ENCODE data around the gene TSPYL6. TPM values are rescaled to one million over a fixed set of nuclear protein-coding genes. Genes with fewer than 3 reads are reported as not detected.

TSPYL6 gene
- total and polyA plus RNA-seq, 2 experiments from 2014 or later: not detected

DNA sequence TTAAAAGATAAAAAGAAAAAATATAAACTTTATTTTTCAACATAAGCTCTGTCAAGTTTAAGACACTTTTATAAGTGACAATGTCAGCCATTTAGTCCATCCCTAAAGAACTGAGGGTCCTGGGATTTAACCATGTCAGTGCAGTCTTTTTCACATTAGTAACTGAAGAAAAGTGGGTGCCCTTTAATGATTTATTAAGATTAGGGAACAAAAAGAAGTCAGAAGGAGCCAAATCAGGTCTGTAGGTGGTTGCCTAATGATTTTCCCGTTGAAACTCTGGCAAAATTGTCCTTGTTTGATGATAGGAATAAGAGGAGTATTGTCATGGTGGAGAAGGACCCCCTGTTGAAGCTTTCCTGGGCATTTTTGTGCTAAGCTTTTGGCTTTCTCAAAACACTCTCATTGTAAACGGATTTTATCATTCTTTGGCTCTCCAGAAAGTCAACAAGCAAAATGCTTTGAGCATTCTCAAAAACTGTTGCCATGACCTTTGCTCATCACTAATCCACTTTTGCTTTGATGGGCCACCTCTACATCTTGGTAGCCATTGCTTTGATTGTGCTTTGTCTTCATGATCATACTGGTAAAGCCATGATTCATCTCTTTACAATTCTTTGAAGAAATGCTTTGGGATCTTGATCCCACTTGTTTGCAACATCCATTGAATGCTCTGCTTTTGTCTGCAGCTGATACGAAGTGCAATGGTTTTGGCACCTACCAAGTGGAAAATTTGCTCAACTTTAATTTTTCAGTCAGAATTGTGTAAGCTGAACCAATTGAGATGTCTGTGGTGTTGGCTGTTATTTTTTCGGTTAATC lies 22.0 kb downstream of the TSPYL6 start:
- Mint-ChIP-seq H3K4me1 (peaks cover under 1% of the 10 kb centered on the region; the same call in 2 of the 3 replicates), H3K9me3 (no peaks in the 10 kb centered on the region), H3K4me3 (no peak overlapping the region), H3K27ac (no peak overlapping the region), H3K36me3 (ENCODE audit: low read depth) (no peaks in the 10 kb centered on the region), H3K27me3 (ENCODE audit: insufficient read depth, low read depth, poor library complexity) (peaks cover 3% of the 10 kb centered on the region)
- H2AFZ ChIP-seq: no peak overlapping the region
- ATAC-seq: no peak
- no peaks in the 10 kb centered on the region for H3K79me2 ChIP-seq (replicated peaks; ENCODE audit: insufficient read depth)
- TF ChIP-seq ZNF114 (CRISPR knock-in tag; IDR thresholded peaks at IDR 0.05) (no peak), JUNB (IDR thresholded peaks at IDR 0.05; ENCODE audit: unreplicated experiment) (no peak), CTCF (conservative IDR thresholded peaks at IDR 0.05; ENCODE audit: low read depth in 2 of 2) (no peak), EZH2 (IDR thresholded peaks at IDR 0.05; ENCODE audit: low read depth, unreplicated experiment) (no peak)
- TF ChIP-seq, protein P1, sequence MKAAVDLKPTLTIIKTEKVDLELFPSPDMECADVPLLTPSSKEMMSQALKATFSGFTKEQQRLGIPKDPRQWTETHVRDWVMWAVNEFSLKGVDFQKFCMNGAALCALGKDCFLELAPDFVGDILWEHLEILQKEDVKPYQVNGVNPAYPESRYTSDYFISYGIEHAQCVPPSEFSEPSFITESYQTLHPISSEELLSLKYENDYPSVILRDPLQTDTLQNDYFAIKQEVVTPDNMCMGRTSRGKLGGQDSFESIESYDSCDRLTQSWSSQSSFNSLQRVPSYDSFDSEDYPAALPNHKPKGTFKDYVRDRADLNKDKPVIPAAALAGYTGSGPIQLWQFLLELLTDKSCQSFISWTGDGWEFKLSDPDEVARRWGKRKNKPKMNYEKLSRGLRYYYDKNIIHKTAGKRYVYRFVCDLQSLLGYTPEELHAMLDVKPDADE (IDR thresholded peaks at IDR 0.05): no peak
- no peak overlapping the region for H3K4me2 ChIP-seq
- no peaks in the 10 kb centered on the region for H3F3A ChIP-seq (replicated peaks; ENCODE audit: low read depth)
- H3K27ac ChIP-seq (ENCODE audit: low read depth): no peak overlapping the region
- no peaks in the 10 kb centered on the region for H3K27me3 ChIP-seq (ENCODE audit: insufficient read depth)
- H3K9me2 ChIP-seq (ENCODE audit: insufficient read depth): no peaks in the 10 kb centered on the region; the same call in 1 of the 2 replicates
- no peaks in the 10 kb centered on the region for H4K20me1 ChIP-seq (replicated peaks; ENCODE audit: insufficient read depth)
- peaks cover 7% of the 10 kb centered on the region for H3K4me1 ChIP-seq (ENCODE audit: insufficient read depth)
- no peak overlapping the region for H3K4me3 ChIP-seq
- no peaks in the 10 kb centered on the region for H3K36me3 ChIP-seq (ENCODE audit: insufficient read depth)
- DNase-seq (ENCODE audit: low spot score): no peak

DNA sequence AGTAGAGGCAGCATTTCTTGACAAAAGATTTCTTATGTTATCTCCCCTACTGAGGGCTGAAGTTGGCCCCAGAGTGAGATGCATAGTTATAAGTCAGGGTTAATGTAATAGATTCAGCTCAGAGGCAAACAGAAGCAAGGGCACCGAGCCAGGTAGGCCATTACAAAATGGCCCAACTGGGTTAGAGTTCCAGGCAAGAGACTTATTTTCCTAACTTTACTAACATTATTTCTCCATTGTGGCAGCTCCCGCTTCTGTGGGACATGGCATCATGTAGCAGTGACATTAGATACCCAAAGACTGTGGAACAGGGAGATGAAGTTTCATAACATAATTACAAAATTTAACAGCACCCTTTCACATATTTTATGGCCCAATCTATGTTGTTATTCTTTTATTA lies 27.1 kb downstream of the TSPYL6 start:
- H3K4me1 ChIP-seq (ENCODE audit: insufficient read depth): peaks cover 15% of the 10 kb centered on the region
- H3K9me2 ChIP-seq (ENCODE audit: insufficient read depth): no peaks in the 10 kb centered on the region; the same call in 1 of the 2 replicates
- H3K27me3 Mint-ChIP-seq (ENCODE audit: insufficient read depth, low read depth, poor library complexity): peaks cover 4% of the 10 kb centered on the region
- H3K4me3 ChIP-seq: no peak overlapping the region
- DNase-seq (ENCODE audit: low spot score) (no peak), ATAC-seq (no peak)
- H3K4me1 Mint-ChIP-seq: peaks cover 10% of the 10 kb centered on the region; the same call in 2 of the 3 replicates
- no peak overlapping the region for H2AFZ ChIP-seq
- TF ChIP-seq ZNF114 (CRISPR knock-in tag; IDR thresholded peaks at IDR 0.05) (no peak), EZH2phosphoT487 (IDR thresholded peaks at IDR 0.05; ENCODE audit: unreplicated experiment) (no peak), STAT1 (IDR thresholded peaks at IDR 0.05; ENCODE audit: unreplicated experiment) (no peak), NANOG (IDR thresholded peaks at IDR 0.05; ENCODE audit: borderline replicate concordance) (no peak)
- TF ChIP-seq, protein P2, sequence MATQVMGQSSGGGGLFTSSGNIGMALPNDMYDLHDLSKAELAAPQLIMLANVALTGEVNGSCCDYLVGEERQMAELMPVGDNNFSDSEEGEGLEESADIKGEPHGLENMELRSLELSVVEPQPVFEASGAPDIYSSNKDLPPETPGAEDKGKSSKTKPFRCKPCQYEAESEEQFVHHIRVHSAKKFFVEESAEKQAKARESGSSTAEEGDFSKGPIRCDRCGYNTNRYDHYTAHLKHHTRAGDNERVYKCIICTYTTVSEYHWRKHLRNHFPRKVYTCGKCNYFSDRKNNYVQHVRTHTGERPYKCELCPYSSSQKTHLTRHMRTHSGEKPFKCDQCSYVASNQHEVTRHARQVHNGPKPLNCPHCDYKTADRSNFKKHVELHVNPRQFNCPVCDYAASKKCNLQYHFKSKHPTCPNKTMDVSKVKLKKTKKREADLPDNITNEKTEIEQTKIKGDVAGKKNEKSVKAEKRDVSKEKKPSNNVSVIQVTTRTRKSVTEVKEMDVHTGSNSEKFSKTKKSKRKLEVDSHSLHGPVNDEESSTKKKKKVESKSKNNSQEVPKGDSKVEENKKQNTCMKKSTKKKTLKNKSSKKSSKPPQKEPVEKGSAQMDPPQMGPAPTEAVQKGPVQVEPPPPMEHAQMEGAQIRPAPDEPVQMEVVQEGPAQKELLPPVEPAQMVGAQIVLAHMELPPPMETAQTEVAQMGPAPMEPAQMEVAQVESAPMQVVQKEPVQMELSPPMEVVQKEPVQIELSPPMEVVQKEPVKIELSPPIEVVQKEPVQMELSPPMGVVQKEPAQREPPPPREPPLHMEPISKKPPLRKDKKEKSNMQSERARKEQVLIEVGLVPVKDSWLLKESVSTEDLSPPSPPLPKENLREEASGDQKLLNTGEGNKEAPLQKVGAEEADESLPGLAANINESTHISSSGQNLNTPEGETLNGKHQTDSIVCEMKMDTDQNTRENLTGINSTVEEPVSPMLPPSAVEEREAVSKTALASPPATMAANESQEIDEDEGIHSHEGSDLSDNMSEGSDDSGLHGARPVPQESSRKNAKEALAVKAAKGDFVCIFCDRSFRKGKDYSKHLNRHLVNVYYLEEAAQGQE (IDR thresholded peaks at IDR 0.05; ENCODE audit: unreplicated experiment): no peak
- H3K4me2 ChIP-seq: 0 out of 2 replicates have a peak overlapping the region, but pooled peaks have one; percentile 23
- H3K9me3 Mint-ChIP-seq: peaks cover 5% of the 10 kb centered on the region; the same call in 2 of the 3 replicates
- H3K4me3 Mint-ChIP-seq: no peak overlapping the region
- H3K36me3 ChIP-seq (ENCODE audit: insufficient read depth): no peaks in the 10 kb centered on the region
- no peak overlapping the region for H3K27ac ChIP-seq (ENCODE audit: low read depth)
- H3F3A ChIP-seq (replicated peaks; ENCODE audit: low read depth): no peaks in the 10 kb centered on the region
- H3K27ac Mint-ChIP-seq: no peak overlapping the region
- peaks cover 4% of the 10 kb centered on the region; the same call in 1 of the 3 replicates for H3K36me3 Mint-ChIP-seq (ENCODE audit: low read depth)
- no peaks in the 10 kb centered on the region for H3K27me3 ChIP-seq (ENCODE audit: insufficient read depth)
- no peaks in the 10 kb centered on the region for H3K79me2 ChIP-seq (replicated peaks; ENCODE audit: insufficient read depth)
- H4K20me1 ChIP-seq (replicated peaks; ENCODE audit: insufficient read depth): no peaks in the 10 kb centered on the region
